ENCODE measurements around the gene NUDT1.

NUDT1 gene

GRCh38 chr7:2249744-2250323 lies 7.8 kb downstream of the NUDT1 start:
- TF ChIP-seq, protein P1, sequence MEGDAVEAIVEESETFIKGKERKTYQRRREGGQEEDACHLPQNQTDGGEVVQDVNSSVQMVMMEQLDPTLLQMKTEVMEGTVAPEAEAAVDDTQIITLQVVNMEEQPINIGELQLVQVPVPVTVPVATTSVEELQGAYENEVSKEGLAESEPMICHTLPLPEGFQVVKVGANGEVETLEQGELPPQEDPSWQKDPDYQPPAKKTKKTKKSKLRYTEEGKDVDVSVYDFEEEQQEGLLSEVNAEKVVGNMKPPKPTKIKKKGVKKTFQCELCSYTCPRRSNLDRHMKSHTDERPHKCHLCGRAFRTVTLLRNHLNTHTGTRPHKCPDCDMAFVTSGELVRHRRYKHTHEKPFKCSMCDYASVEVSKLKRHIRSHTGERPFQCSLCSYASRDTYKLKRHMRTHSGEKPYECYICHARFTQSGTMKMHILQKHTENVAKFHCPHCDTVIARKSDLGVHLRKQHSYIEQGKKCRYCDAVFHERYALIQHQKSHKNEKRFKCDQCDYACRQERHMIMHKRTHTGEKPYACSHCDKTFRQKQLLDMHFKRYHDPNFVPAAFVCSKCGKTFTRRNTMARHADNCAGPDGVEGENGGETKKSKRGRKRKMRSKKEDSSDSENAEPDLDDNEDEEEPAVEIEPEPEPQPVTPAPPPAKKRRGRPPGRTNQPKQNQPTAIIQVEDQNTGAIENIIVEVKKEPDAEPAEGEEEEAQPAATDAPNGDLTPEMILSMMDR (IDR thresholded peaks at IDR 0.05; ENCODE audit: low read depth, low read length): no peak
- H3K4me3 ChIP-seq (ENCODE audit: low read depth, low read length): no peak overlapping the region

GRCh38 chr7:2251381-2251780 lies 9.4 kb downstream of the NUDT1 start:
- TF ChIP-seq, protein P1 (IDR thresholded peaks at IDR 0.05; ENCODE audit: low read depth, low read length): no peak

GRCh38 chr7:2251841-2252771 lies 10.1 kb downstream of the NUDT1 start:
- TF ChIP-seq, protein P1 (IDR thresholded peaks at IDR 0.05; ENCODE audit: low read depth, low read length): no peak
- no peak overlapping the region for H3K4me3 ChIP-seq (ENCODE audit: low read depth, low read length)

More at GRCh38 chr7:2251381-2251780, 9.4 kb downstream of the NUDT1 start:
- no peak overlapping the region for H3K4me3 ChIP-seq (ENCODE audit: low read depth, low read length)

DNA sequence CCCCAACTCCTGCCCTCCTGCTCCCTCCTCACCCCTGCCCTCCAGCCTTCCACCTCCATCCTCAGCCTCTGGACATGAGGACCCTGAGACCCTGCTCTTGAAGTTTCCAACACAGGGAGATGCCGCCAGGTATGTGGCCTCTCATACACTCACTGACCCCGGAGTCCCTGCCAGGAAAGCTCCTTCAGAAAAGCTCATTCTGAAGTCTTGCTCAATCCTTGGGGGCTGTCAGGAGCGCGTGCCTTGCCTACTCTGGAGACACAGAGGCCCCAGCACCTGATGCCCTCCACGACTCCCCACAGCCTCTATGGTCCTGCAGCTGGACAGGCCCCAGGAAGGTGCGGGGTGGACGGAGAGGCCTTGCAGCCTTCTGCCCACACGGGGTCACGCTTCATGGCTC lies 11.0 kb downstream of the NUDT1 start:
- TF ChIP-seq, protein P1 (IDR thresholded peaks at IDR 0.05; ENCODE audit: low read depth, low read length): no peak

GRCh38 chr7:2253525-2254244 lies 11.7 kb downstream of the NUDT1 start:
- TF ChIP-seq, protein P1 (IDR thresholded peaks at IDR 0.05; ENCODE audit: low read depth, low read length): no peak
- H3K4me3 ChIP-seq (ENCODE audit: low read depth, low read length): no peak overlapping the region

More for the DNA sequence above, 11.0 kb downstream of the NUDT1 start:
- no peak overlapping the region for H3K4me3 ChIP-seq (ENCODE audit: low read depth, low read length)

- TF ChIP-seq, protein P1 (IDR thresholded peaks at IDR 0.05; ENCODE audit: low read depth, low read length): no peak
Measured at GRCh38 chr7:2254429-2255144, 12.6 kb downstream of the NUDT1 start.

More at GRCh38 chr7:2254429-2255144, 12.6 kb downstream of the NUDT1 start:
- H3K4me3 ChIP-seq (ENCODE audit: low read depth, low read length): no peak overlapping the region
